PC-3 (cell line): Measurements from ENCODE around the gene KLF16. TPM values are rescaled to one million over a fixed set of nuclear protein-coding genes. Genes with fewer than 3 reads are reported as not detected.
A peak's percentile ranks its signal among the peaks of the same experiment; 100 is the strongest.

ENCODE experiments used
- ATAC-seq: fragments of 200-7000 bp; cut with Tn5 transposase; 2 replicates; pipeline ENCODE4 v1.9.1; 2020; ENCODE audit warnings: mild to moderate bottlenecking, moderate library complexity
- BruUV-seq: library from RNA; stranded (reverse); fragments of 400-500 nt; replicated peaks from 2 replicates; lab custom pipeline; 2021; lab: Mats Ljungman, UMichigan
- CTCF ChIA-PET: fragments of 300-600 bp; sonication (Branson Sonifier 250); formaldehyde crosslinking; loops from one replicate; lab custom pipeline; 2022; ENCODE audit warnings: antibody characterized with exemption; lab: Charles Lee
- POLR2A ChIA-PET: fragments of 300-600 bp; sonication (Branson Sonifier 250); formaldehyde crosslinking; loops from one replicate; lab custom pipeline; 2022; ENCODE audit warnings: antibody characterized with exemption; ENCODE audit not compliant: unreplicated experiment; lab: Charles Lee
- DNase-seq: peaks from one replicate; pipeline ENCODE4 v3.0.0-alpha.2; 2015
- H2AFZ ChIP-seq: fragments of 300-600 bp; sonication (generic); 2 replicates; pipeline ENCODE4 v1.6.0; 2016; ENCODE audit warnings: antibody characterized with exemption, low read length
- H3F3A ChIP-seq: fragments of 300-600 bp; sonication (generic); one replicate; pipeline ENCODE4 v1.6.0; 2017; ENCODE audit warnings: antibody characterized with exemption, low read length, control low read depth, mild to moderate bottlenecking; ENCODE audit not compliant: unreplicated experiment
- H3K27ac ChIP-seq: fragments of 300-600 bp; sonication (generic); 2 replicates; pipeline ENCODE4 v1.5.1; 2016; ENCODE audit warnings: mild to moderate bottlenecking, low read length
- H3K27me3 ChIP-seq: fragments of 300-600 bp; sonication (generic); 2 replicates; pipeline ENCODE4 v1.6.1; 2016; ENCODE audit warnings: low read length, mixed read lengths
- H3K36me3 ChIP-seq: fragments of 300-600 bp; sonication (generic); 2 replicates; pipeline ENCODE4 v1.6.1; 2016; ENCODE audit warnings: low read depth, mixed run types, low read length, mixed read lengths
- H3K4me1 ChIP-seq: fragments of 300-600 bp; sonication (generic); 2 replicates; pipeline ENCODE4 v1.5.1; 2016; ENCODE audit warnings: low read length; ENCODE audit not compliant: insufficient read depth
- H3K4me2 ChIP-seq: fragments of 300-600 bp; sonication (generic); 2 replicates; pipeline ENCODE4 v1.6.0; 2016; ENCODE audit warnings: low read length
- H3K4me3 ChIP-seq: fragments of 300-600 bp; sonication (generic); 2 replicates; pipeline ENCODE4 v1.5.1; 2016; ENCODE audit warnings: mild to moderate bottlenecking, low read length, mixed read lengths
- H3K79me2 ChIP-seq: fragments of 300-600 bp; sonication (generic); 2 replicates; pipeline ENCODE4 v1.6.1; 2017; ENCODE audit warnings: low read length, mixed read lengths
- H3K9ac ChIP-seq: fragments of 300-600 bp; sonication (generic); 2 replicates; pipeline ENCODE4 v1.6.0; 2016; ENCODE audit warnings: mild to moderate bottlenecking, low read length
- H3K9me2 ChIP-seq: fragments of 300-600 bp; sonication (generic); replicated peaks from 2 replicates; pipeline ENCODE4 v1.6.1; 2016; ENCODE audit warnings: mixed run types, low read length, mixed read lengths
- H3K9me3 ChIP-seq: fragments of 300-600 bp; sonication (generic); 2 replicates; pipeline ENCODE4 v1.6.1; 2016; ENCODE audit warnings: low read length, mixed read lengths
- H4K20me1 ChIP-seq: fragments of 300-600 bp; sonication (generic); 2 replicates; pipeline ENCODE4 v1.6.1; 2016; ENCODE audit warnings: low read length, mixed read lengths
- CTCF ChIP-seq: fragments of 300-600 bp; sonication (generic); conservative IDR thresholded peaks from 2 replicates; pipeline ENCODE4 v1.5.1; 2017; ENCODE audit warnings: antibody characterized with exemption, low read depth, mild to moderate bottlenecking, low read length
- EZH2 ChIP-seq: fragments of 300-600 bp; sonication (generic); IDR thresholded peaks from one replicate; pipeline ENCODE4 v1.6.1; 2017; ENCODE audit warnings: antibody characterized with exemption, mild to moderate bottlenecking, low read length; ENCODE audit not compliant: unreplicated experiment
- EZH2phosphoT487 ChIP-seq: fragments of 300-600 bp; sonication (generic); IDR thresholded peaks from 2 replicates; pipeline ENCODE4 v1.6.1; 2018; ENCODE audit warnings: mild to moderate bottlenecking, antibody characterized with exemption, low read length, borderline replicate concordance
- intact Hi-C: fragments of 100-400 bp; cut with micrococcal nuclease; formaldehyde crosslinking; loops from 2 replicates; pipeline ENCODE4 v1.9.0; 2023
- total RNA-seq: library from RNA; depleted of rRNA; stranded (reverse); fragments of >200 nt; gene quantifications from 2 replicates; pipeline ENCODE4 v1.2.3, GENCODE V29; 2014

Gene KLF16
- total RNA-seq, 1 experiment from 2014 or later: 15.1 TPM

DNA sequence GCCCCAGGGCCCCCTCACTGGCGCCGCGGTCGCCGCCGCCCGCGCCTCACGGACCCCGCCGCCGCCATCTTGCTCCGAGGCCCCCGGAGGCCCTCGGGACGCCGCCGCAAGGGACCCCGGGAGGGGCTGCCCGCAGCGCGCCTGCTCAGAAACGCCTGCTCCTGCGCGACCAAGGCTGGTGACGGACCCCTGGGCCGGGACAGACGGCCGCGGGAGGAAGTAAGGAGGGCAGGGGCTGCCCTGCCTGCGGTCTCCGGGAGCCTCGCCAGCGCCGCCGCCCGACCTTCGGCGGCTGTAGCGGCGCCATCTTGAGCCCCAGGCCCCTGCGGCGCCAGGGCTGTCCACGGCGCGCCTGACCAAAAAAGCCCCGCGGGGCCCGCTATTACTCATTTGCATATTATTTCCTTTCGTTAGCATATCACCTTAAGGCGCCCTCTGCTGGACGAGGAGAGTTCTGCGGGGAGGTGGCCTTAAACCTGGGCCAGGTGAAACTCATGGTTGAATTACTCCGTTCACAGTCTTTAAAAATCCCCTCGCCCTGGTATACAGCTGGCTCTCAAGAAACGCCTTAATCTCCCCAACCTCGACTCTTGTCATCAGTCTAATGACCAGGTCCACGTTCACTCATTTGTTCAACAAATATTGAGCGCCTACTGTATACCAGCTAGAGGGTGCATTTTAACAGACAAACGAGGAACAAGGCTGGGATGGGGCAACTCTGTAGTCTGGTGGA lies 14.8 kb downstream of the KLF16 start, which contains the start of gene REXO1:
Gene REXO1 (minus strand): TSS at position 85 of the 733 bp plus-strand sequence. CDS start 125 bp downstream, outside the sequence.
- TF ChIP-seq EZH2phosphoT487 (no peak), EZH2 (no peak), CTCF (peak; percentile 79)
- Histone ChIP-seq H3K4me1 (peaks cover 8% of the 10 kb centered on the region), H3K36me3 (no peaks in the 10 kb centered on the region), H3K9me3 (no peaks in the 10 kb centered on the region), H3F3A (no peaks in the 10 kb centered on the region), H4K20me1 (peaks cover 12% of the 10 kb centered on the region; the same call in 1 of the 2 replicates), H3K4me2 (peak within 1 kb of the TSS; percentile 85), H3K27me3 (no peaks in the 10 kb centered on the region), H3K9ac (peak within 1 kb of the TSS; percentile 98), H3K27ac (peak within 1 kb of the TSS; percentile 92), H3K4me3 (peak within 1 kb of the TSS; percentile 86), H3K9me2 (no peaks in the 10 kb centered on the region), H3K79me2 (peaks cover 52% of the 10 kb centered on the region), H2AFZ (peak within 1 kb of the TSS; percentile 81; the same call in 1 of the 2 replicates)
- intact Hi-C loops: no loop called here
- CTCF ChIA-PET: no interaction called here
- BruUV-seq: no TSS peak
- POLR2A ChIA-PET: no interaction called here
- ATAC-seq (peak; percentile 69), DNase-seq (peak; percentile 95)

- H3K4me1 ChIP-seq: peaks cover 8% of the 10 kb centered on the region
- no peaks in the 10 kb centered on the region for H3K27me3 ChIP-seq
- H3K4me2 ChIP-seq: peak overlapping the region; percentile 85
- no peaks in the 10 kb centered on the region for H3K9me2 ChIP-seq
- H3K27ac ChIP-seq: peak overlapping the region; percentile 92
- H3K9ac ChIP-seq: peak overlapping the region; percentile 98
- H4K20me1 ChIP-seq: peaks cover 12% of the 10 kb centered on the region; the same call in 1 of the 2 replicates
- ATAC-seq: peak; percentile 33
- no peak for TF ChIP-seq EZH2
- no peak for TF ChIP-seq EZH2phosphoT487
- TF ChIP-seq CTCF: no peak
- no peaks in the 10 kb centered on the region for H3F3A ChIP-seq
- peak overlapping the region; percentile 86 for H3K4me3 ChIP-seq
- intact Hi-C loops: no loop called here
- H3K79me2 ChIP-seq: peaks cover 55% of the 10 kb centered on the region
- CTCF ChIA-PET: no interaction called here
- no peaks in the 10 kb centered on the region for H3K9me3 ChIP-seq
- no peaks in the 10 kb centered on the region for H3K36me3 ChIP-seq
- POLR2A ChIA-PET: no interaction called here
- peak; percentile 25 for DNase-seq
- no TSS peak for BruUV-seq
- no peak overlapping the region for H2AFZ ChIP-seq
Observed at GRCh38 chr19:1847684-1848398, 15.5 kb downstream of the KLF16 start.
